CD4-positive, alpha-beta T cell (primary cell): Measurements from ENCODE around the gene HAPLN2. TPM values are rescaled to one million over a fixed set of nuclear protein-coding genes. Genes with fewer than 3 reads are reported as not detected.

ENCODE experiments used
- ATAC-seq: fragments of 200-7000 bp; cut with Tn5 transposase; one replicate; pipeline ENCODE4 v1.10.0; 2022; ENCODE audit warnings: mild to moderate bottlenecking; ENCODE audit not compliant: poor library complexity
- CTCF ChIA-PET: fragments of 350-600 bp; sonication (Branson Sonifier 250); formaldehyde crosslinking; loops from one replicate; lab custom pipeline; 2021; ENCODE audit warnings: antibody characterized with exemption, inconsistent platforms; lab: Charles Lee
- POLR2A ChIA-PET: fragments of 350-600 bp; sonication (Branson Sonifier 250); formaldehyde crosslinking; loops from one replicate; lab custom pipeline; 2021; ENCODE audit warnings: antibody characterized with exemption, inconsistent platforms; lab: Charles Lee
- DNase-seq, 14 experiments: peaks; one replicate each; pipeline ENCODE4 v3.0.0-alpha.2; 2013 to 2020; ENCODE audit warnings: mixed read lengths in 2 of 14
- H3K27ac ChIP-seq, 2 donors: one replicate each; pipeline versions ENCODE4 v1.5.1 to v1.7.0; 2013; ENCODE audit warnings: low read length in 2 of 2, low read depth in 1 of 2, mild to moderate bottlenecking in 1 of 2
- H3K27me3 ChIP-seq, 2 experiments: 1 replicate in 1 of 2; 2 replicates in 1 of 2; pipeline versions ENCODE4 v1.6.1 to v1.7.0; 2013; ENCODE audit warnings: low read length in 2 of 2, control low read depth in 1 of 2, mild to moderate bottlenecking in 1 of 2, moderate library complexity in 1 of 2; ENCODE audit not compliant: insufficient read depth in 2 of 2, control insufficient read depth in 1 of 2
- H3K36me3 ChIP-seq: one replicate; pipeline ENCODE4 v1.6.1; 2013; ENCODE audit warnings: low read length, control low read depth; ENCODE audit not compliant: insufficient read depth
- H3K4me1 ChIP-seq: one replicate; pipeline ENCODE4 v1.6.1; 2013; ENCODE audit warnings: low read length, control low read depth; ENCODE audit not compliant: insufficient read depth
- H3K4me3 ChIP-seq: one replicate; pipeline ENCODE4 v1.5.1; 2013; ENCODE audit warnings: mild to moderate bottlenecking, low read length, moderate library complexity
- H3K9me3 ChIP-seq, 2 experiments: 1 replicate in 1 of 2; 2 replicates in 1 of 2; pipeline versions ENCODE4 v1.6.1 to v1.7.0; 2013; ENCODE audit warnings: low read length in 2 of 2, mild to moderate bottlenecking in 2 of 2, control low read depth in 1 of 2, moderate library complexity in 1 of 2; ENCODE audit not compliant: control insufficient read depth in 1 of 2, insufficient read depth in 1 of 2
- H3K27ac Mint-ChIP-seq: one replicate; pipeline ENCODE4 v1.8.0; 2020; ENCODE audit warnings: mixed read lengths
- H3K27me3 Mint-ChIP-seq: one replicate; pipeline ENCODE4 v1.8.0; 2021; ENCODE audit warnings: mixed read lengths
- H3K36me3 Mint-ChIP-seq: one replicate; pipeline ENCODE4 v1.8.0; 2021; ENCODE audit warnings: low read depth, mixed read lengths
- H3K4me1 Mint-ChIP-seq: one replicate; pipeline ENCODE4 v1.8.0; 2021; ENCODE audit warnings: low read depth, mixed read lengths
- H3K4me3 Mint-ChIP-seq: one replicate; pipeline ENCODE4 v1.8.0; 2020; ENCODE audit warnings: mild to moderate bottlenecking, mixed read lengths
- H3K9me3 Mint-ChIP-seq: one replicate; pipeline ENCODE4 v1.8.0; 2020; ENCODE audit warnings: mixed read lengths
- CTCF ChIP-seq: fragments of 200-600 bp; IDR thresholded peaks from one replicate; pipeline ENCODE4 v1.8.0; 2022; ENCODE audit warnings: antibody characterized with exemption, mild to moderate bottlenecking
- intact Hi-C, 2 experiments: fragments of 100-400 bp; cut with DNase I in 1 of 2; cut with micrococcal nuclease in 1 of 2; formaldehyde crosslinking; loops; one replicate each; pipeline versions ENCODE4 v1.15.1 to v1.9.0; 2023 to 2025; cut with DNase I, micrococcal nuclease
- total RNA-seq, 174 experiments: library from RNA in 2 of 174; stranded (reverse) in 2 of 174; gene quantifications; one replicate each; pipeline ENCODE4 v1.2.3 and lab custom pipeline; 2021 to 2026

HAPLN2 gene
- total RNA-seq, 2 experiments from 2014 or later = 0.44 to 0.56 TPM

GRCh38 chr1:156591432-156592157, 27.6 kb upstream of the HAPLN2 start, which contains the start of gene NAXE:
Gene NAXE (plus strand): TSS chr1:156591776. CDS start chr1:156591805, 29 bp downstream.
- ChIA-PET POLR2A (interaction anchor here (0.6 to 2.7 kb wide), 17 partner anchors 8 to 1608 kb away, joined by 3 to 36 read pairs (median 4); partner anchors contain the start of genes GPATCH4, MEF2D and PRCC), CTCF (interaction anchor here (0.7 to 1.9 kb wide), 6 partner anchors 17 to 206 kb away, joined by 3 to 12 read pairs (median 6); no protein-coding TSS in a partner anchor)
- Mint-ChIP-seq H3K4me3 (peak within 1 kb of the TSS; percentile 90), H3K27ac (peak within 1 kb of the TSS; percentile 89), H3K9me3 (no peaks in the 10 kb centered on the region), H3K36me3 (peaks cover 38% of the 10 kb centered on the region), H3K27me3 (no peaks in the 10 kb centered on the region), H3K4me1 (peaks cover 28% of the 10 kb centered on the region)
- Histone ChIP-seq H3K27me3 (no peaks in the 10 kb centered on the region), H3K4me3 (peak within 1 kb of the TSS; percentile 78), H3K27ac (peak within 1 kb of the TSS; percentile 37 to 40), H3K4me1 (peaks cover 26% of the 10 kb centered on the region), H3K36me3 (peaks cover 36% of the 10 kb centered on the region), H3K9me3 (no peaks in the 10 kb centered on the region)
- ATAC-seq (peak; percentile 96), DNase-seq (peak; percentile 43 to 87 (median 66))
- intact Hi-C loops = loop anchor here in 1 of 2 experiments (1.0 kb wide), 1 partner anchor 10 kb away; the partner anchor contains the start of gene GPATCH4
- no peak for TF ChIP-seq CTCF

GRCh38 chr1:156592158-156592909, 26.9 kb upstream of the HAPLN2 start:
- TF ChIP-seq CTCF = no peak
- Histone ChIP-seq H3K36me3 (peaks cover 43% of the 10 kb centered on the region), H3K27ac (peak overlapping the region; percentile 37 to 40), H3K4me3 (peak overlapping the region; percentile 78), H3K9me3 (no peaks in the 10 kb centered on the region), H3K4me1 (peaks cover 26% of the 10 kb centered on the region), H3K27me3 (no peaks in the 10 kb centered on the region)
- peaks cover 28% of the 10 kb centered on the region for H3K4me1 Mint-ChIP-seq
- H3K27ac Mint-ChIP-seq = peak overlapping the region; percentile 85
- intact Hi-C loops = no loop called here
- no peaks in the 10 kb centered on the region for H3K9me3 Mint-ChIP-seq
- DNase-seq (no peak), ATAC-seq (no peak)
- H3K4me3 Mint-ChIP-seq = peak overlapping the region; percentile 80
- POLR2A ChIA-PET = interaction anchor here (0.7 to 2.7 kb wide), 15 partner anchors 9 to 135 kb away, joined by 3 to 36 read pairs (median 4); partner anchors contain the start of genes GPATCH4 and MEF2D
- no peaks in the 10 kb centered on the region for H3K27me3 Mint-ChIP-seq
- H3K36me3 Mint-ChIP-seq = peaks cover 45% of the 10 kb centered on the region
- CTCF ChIA-PET = interaction anchor here (0.7 to 1.9 kb wide), 5 partner anchors 16 to 112 kb away, joined by 3 to 12 read pairs (median 6); no protein-coding TSS in a partner anchor
